ENCODE measurements around the gene GRIA3.

GRCh38 chrX:123272630-123273029 is 88.6 kb downstream of the GRIA3 start:
- no peak for TF ChIP-seq CTCF (IDR thresholded peaks at IDR 0.05; ENCODE audit: borderline replicate concordance, extremely low read depth, low read length, poor library complexity, severe bottlenecking)
- no peak for TF ChIP-seq EZH2 (IDR thresholded peaks at IDR 0.05; ENCODE audit: borderline replicate concordance, low read depth, low read length, severe bottlenecking)

Measured in DND-41 (cell line).